ENCODE measurements around the gene CLEC18C.
A peak's percentile ranks its signal among the peaks of the same experiment; 100 is the strongest.
"Not testable (repeated sequence)": the region's sequence is repeated elsewhere in the genome, so short reads cannot be mapped to it uniquely, and the experiment has no call there.

CLEC18C gene

GRCh38 chr16:70173212-70173837, at the start of gene CLEC18C:
CLEC18C (plus strand) TSS chr16:70173787; CDS start chr16:70174279, 492 bp downstream.
- DNase-seq (ENCODE audit: low spot score) = not testable (repeated sequence)

- DNase-seq (ENCODE audit: low spot score) = not testable (repeated sequence)
These were observed 49.8 kb upstream of the CLEC18C start for GRCh38 chr16:70123822-70124221.

GRCh38 chr16:70126226-70126625, 47.4 kb upstream of the CLEC18C start:
- DNase-seq (ENCODE audit: low spot score) = not testable (repeated sequence)

- DNase-seq (ENCODE audit: low spot score) = not testable (repeated sequence)
These were observed 45.9 kb upstream of the CLEC18C start for GRCh38 chr16:70127706-70128105.

- not testable (repeated sequence) for DNase-seq (ENCODE audit: low spot score)
These were observed 44.7 kb upstream of the CLEC18C start for GRCh38 chr16:70128844-70129243.

GRCh38 chr16:70135796-70136195, 37.8 kb upstream of the CLEC18C start:
- DNase-seq (ENCODE audit: low spot score) = not testable (repeated sequence)

- DNase-seq (ENCODE audit: low spot score) = not testable (repeated sequence)
These were observed 37.0 kb upstream of the CLEC18C start for GRCh38 chr16:70136595-70136994.

GRCh38 chr16:70142739-70143138, 30.8 kb upstream of the CLEC18C start:
- DNase-seq (ENCODE audit: low spot score) = not testable (repeated sequence)

GRCh38 chr16:70143231-70143895, 30.2 kb upstream of the CLEC18C start:
- DNase-seq (ENCODE audit: low spot score) = not testable (repeated sequence)

- DNase-seq (ENCODE audit: low spot score) = not testable (repeated sequence)
These were observed 25.7 kb upstream of the CLEC18C start for GRCh38 chr16:70147853-70148252.

GRCh38 chr16:70148453-70148852, 25.1 kb upstream of the CLEC18C start:
- DNase-seq (ENCODE audit: low spot score) = not testable (repeated sequence)

- DNase-seq (ENCODE audit: low spot score) = not testable (repeated sequence)
These were observed 24.3 kb upstream of the CLEC18C start for GRCh38 chr16:70149296-70149695.

- no peak for DNase-seq (ENCODE audit: low spot score)
These were observed 22.2 kb upstream of the CLEC18C start for GRCh38 chr16:70151391-70151790.

GRCh38 chr16:70151941-70152509, 21.6 kb upstream of the CLEC18C start:
- no peak for DNase-seq (ENCODE audit: low spot score)

- DNase-seq (ENCODE audit: low spot score) = no peak
These were observed 20.8 kb upstream of the CLEC18C start for GRCh38 chr16:70152578-70153302.

- not testable (repeated sequence) for DNase-seq (ENCODE audit: low spot score)
These were observed 18.9 kb upstream of the CLEC18C start for GRCh38 chr16:70154736-70155135.

- peak; percentile 72 for DNase-seq (ENCODE audit: low spot score)
These were observed 17.2 kb upstream of the CLEC18C start for GRCh38 chr16:70156207-70156978.

- DNase-seq (ENCODE audit: low spot score) = no peak
These were observed 16.5 kb upstream of the CLEC18C start for GRCh38 chr16:70157105-70157476.

GRCh38 chr16:70157477-70158260, 15.9 kb upstream of the CLEC18C start:
- no peak for DNase-seq (ENCODE audit: low spot score)

GRCh38 chr16:70158261-70158939, 15.2 kb upstream of the CLEC18C start:
- no peak for DNase-seq (ENCODE audit: low spot score)
